HG03095 (cell line): ENCODE results near the gene MUC20.
"Not testable (repeated sequence)": the region's sequence is repeated elsewhere in the genome, so short reads cannot be mapped to it uniquely, and the experiment has no call there.

Experiments
- ATAC-seq: cut with Tn5 transposase; IDR thresholded peaks from one replicate; pipeline ENCODE4 v1.9.1; 2021; ENCODE audit warnings: moderate library complexity; ENCODE audit not compliant: unreplicated experiment

Gene MUC20

GRCh38 chr3:195728789-195729188 lies 8.0 kb downstream of the MUC20 start:
- not testable (repeated sequence) for ATAC-seq

- no peak for ATAC-seq
These were observed 8.9 kb downstream of the MUC20 start for GRCh38 chr3:195729476-195730251.

- ATAC-seq: no peak
These were observed 10.7 kb downstream of the MUC20 start for GRCh38 chr3:195731356-195731905.

- no peak for ATAC-seq
These were observed 12.2 kb downstream of the MUC20 start for GRCh38 chr3:195732940-195733339.

- ATAC-seq: no peak
These were observed 14.4 kb downstream of the MUC20 start for GRCh38 chr3:195735036-195735695.

GRCh38 chr3:195736866-195737490 lies 16.2 kb downstream of the MUC20 start:
- ATAC-seq: no peak

GRCh38 chr3:195737782-195738181 lies 17.0 kb downstream of the MUC20 start:
- not testable (repeated sequence) for ATAC-seq

GRCh38 chr3:195738274-195739044 lies 17.7 kb downstream of the MUC20 start:
- no peak for ATAC-seq

- no peak for ATAC-seq
These were observed 18.9 kb downstream of the MUC20 start for GRCh38 chr3:195739561-195740111.

- ATAC-seq: no peak
These were observed 23.7 kb downstream of the MUC20 start for GRCh38 chr3:195744437-195744836.

GRCh38 chr3:195746346-195746745 lies 25.6 kb downstream of the MUC20 start:
- no peak for ATAC-seq

- ATAC-seq: no peak
These were observed 26.0 kb downstream of the MUC20 start for GRCh38 chr3:195746751-195747150.

- ATAC-seq: no peak
These were observed 27.9 kb downstream of the MUC20 start for GRCh38 chr3:195748661-195749060.

GRCh38 chr3:195749101-195749500 lies 28.3 kb downstream of the MUC20 start:
- ATAC-seq: not testable (repeated sequence)

- ATAC-seq: no peak
These were observed 30.2 kb downstream of the MUC20 start for GRCh38 chr3:195750797-195751520.

GRCh38 chr3:195751560-195751959 lies 30.8 kb downstream of the MUC20 start:
- ATAC-seq: no peak

GRCh38 chr3:195752066-195752465 lies 31.3 kb downstream of the MUC20 start:
- no peak for ATAC-seq

GRCh38 chr3:195752546-195753331 lies 32.0 kb downstream of the MUC20 start:
- no peak for ATAC-seq

GRCh38 chr3:195753581-195753980 lies 32.8 kb downstream of the MUC20 start:
- ATAC-seq: no peak
